ENCODE results near the gene PTGER1.
A peak's percentile ranks its signal among the peaks of the same experiment; 100 is the strongest.
"Not testable (repeated sequence)": the region's sequence is repeated elsewhere in the genome, so short reads cannot be mapped to it uniquely, and the experiment has no call there.

The PTGER1 gene, protein sequence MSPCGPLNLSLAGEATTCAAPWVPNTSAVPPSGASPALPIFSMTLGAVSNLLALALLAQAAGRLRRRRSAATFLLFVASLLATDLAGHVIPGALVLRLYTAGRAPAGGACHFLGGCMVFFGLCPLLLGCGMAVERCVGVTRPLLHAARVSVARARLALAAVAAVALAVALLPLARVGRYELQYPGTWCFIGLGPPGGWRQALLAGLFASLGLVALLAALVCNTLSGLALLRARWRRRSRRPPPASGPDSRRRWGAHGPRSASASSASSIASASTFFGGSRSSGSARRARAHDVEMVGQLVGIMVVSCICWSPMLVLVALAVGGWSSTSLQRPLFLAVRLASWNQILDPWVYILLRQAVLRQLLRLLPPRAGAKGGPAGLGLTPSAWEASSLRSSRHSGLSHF

DNA sequence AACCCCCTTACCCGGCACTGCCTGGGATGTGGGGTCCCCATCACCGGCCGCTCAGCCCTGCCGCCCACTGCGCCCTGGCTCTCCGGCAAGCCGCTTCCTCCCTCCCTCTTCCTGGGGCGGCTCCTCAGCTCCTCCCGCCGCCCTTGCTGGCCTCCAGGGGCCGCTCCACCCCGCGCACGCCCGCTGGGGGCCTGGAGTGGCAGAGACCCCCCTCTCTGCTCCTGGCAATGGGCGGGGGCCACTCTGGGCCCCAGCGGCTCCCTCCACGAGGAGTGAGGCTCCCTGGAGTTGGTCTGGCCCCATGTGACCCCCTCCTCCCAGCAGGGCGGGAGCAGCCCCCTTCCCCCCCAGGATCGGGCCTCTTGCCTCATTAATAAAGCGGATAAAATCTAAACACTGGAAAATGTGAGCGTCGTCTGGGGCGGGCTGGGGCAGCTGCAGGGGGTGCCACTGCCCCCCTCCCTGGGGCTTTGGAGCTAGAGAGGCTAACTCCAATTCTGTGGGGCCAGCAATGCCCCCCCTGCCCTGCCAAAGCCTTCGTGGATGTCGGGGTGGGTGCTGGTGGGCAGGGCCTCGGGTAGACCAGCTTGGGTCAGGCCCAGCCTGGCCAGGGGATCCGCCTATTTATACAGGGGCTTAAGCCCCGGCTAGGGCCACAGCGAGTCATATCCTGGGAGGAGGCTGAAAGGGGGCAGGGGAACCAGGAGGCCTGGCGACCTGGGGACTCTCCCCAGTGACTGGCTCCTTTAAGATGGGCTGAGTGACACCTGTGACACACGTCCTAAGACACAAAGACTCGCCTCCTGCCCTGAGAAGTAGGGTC lies at the start of gene PTGER1:
PTGER1 (minus strand) TSS at position 104 of the 823 bp plus-strand sequence. CDS start 1,034 bp downstream, outside the sequence.
- DNase-seq (ENCODE audit: low read depth in 2 of 2, low spot score in 1 of 2) = no peak

DNA sequence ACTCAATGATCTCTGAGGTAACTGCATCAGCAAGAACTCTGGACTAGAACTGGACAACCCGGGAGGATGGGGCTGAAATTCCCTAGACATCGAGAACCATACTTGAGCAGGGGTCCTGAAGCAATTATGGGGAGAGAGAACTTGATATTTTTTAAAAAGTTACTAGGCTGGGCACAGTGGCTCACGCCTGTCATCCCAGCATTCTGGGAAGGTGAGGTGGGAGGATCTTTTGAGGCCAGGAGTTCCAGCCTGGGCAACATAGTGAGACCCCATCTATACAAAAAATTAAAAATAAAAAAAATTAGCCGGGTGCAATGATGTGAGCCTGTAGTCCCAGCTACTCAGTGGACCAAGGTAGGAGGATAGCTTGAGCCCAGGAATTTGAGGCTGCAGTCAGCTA lies 45.4 kb upstream of the PTGER1 start:
- DNase-seq (ENCODE audit: low read depth in 2 of 2, low spot score in 1 of 2) = no peak

DNA sequence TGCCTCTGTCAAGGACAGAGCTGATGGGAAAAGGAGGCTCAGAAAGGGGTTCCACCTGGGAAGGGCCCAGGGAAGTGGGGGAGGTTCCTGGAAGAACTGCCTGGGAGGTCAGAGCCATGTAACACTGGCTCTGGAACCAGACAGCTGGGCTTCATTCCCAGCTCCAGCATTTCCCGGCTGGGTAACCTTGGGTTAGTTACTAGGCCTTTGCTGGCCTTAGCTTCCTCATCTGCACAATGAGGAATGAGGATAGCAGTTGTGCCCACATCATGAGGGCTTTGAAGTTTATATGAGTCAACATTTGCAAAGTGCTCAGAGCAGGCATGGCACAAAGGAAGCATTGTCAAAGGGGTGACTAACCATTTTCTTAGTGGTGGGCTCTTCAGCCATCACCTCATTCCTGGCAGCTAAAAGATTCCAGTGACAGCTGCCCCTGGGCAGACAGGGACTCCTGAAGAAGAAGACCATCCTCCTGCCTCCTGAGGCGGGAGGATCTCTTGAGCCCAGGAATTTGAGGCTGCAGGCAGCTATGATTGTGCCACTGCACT lies 44.8 kb upstream of the PTGER1 start:
- no peak for DNase-seq (ENCODE audit: low read depth in 2 of 2, low spot score in 1 of 2)

GRCh38 chr19:14519245-14519859 lies 44.2 kb upstream of the PTGER1 start:
- DNase-seq (ENCODE audit: low read depth in 2 of 2, low spot score in 1 of 2) = no peak

DNA sequence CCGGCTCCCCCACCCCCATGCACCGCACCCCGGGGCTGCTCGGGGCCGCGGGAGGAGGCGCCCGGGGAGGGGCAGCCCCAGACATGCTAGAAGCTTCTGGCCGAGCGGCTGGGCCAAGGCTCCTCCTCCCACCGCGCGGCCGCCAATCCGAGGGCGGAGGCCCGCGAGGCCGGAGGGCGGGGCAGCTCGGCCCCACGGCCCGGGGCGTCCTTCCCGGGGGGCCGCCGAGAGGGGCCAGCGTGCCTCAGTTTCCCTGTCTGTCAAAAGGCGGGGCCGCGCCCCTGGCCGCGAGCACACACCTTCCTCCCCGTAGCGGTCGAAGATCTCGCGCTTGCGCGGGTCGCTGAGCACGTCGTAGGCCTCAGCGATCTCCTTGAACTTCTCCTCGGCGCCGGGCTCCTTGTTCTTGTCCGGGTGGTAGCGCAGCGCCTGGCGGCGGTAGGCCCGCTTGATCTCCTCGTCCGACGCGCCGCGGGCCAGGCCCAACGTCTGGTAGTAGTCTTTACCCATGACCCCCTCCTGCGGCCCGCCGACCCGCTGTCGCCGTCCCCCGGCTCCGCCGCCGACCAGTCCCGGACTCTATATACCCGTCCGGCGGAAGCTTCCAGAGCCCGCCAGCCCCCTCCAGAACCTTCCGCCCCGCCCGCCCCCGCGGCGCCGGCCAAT lies 42.8 kb upstream of the PTGER1 start, which contains the start of gene DNAJB1:
DNAJB1 (minus strand) TSS at position 558 of the 666 bp plus-strand sequence; CDS start at position 510, 48 bp downstream.
- DNase-seq (ENCODE audit: low read depth in 2 of 2, low spot score in 1 of 2) = peak; percentile 32 to 47

GRCh38 chr19:14517446-14517839 lies 42.3 kb upstream of the PTGER1 start:
- no peak for DNase-seq (ENCODE audit: low read depth in 2 of 2, low spot score in 1 of 2)

- DNase-seq (ENCODE audit: low read depth in 2 of 2, low spot score in 1 of 2) = no peak
Measured at GRCh38 chr19:14516746-14517438, 41.7 kb upstream of the PTGER1 start.

DNA sequence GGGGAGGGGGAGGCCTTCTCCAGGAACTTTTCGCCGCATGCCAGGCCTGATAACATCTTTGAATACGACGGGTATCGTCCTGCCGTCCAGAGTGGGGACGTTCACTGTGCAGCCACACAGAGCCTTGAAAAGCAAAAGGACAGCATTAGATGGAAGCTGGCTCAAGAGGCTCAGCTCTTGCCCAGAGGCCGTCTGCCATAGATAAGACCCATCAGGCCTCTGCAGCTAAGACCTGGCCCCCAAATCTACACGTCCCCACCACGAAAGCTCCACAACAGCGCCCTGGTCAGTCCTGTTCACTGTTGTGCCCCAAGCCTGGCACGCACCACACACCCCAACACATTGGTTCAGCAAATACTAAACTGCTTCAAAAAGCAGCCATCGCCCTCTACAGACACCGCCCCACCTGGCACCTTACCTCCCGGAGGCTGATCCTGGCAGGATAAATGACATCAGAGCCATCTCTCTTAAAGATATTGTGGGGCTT lies 40.9 kb upstream of the PTGER1 start:
- DNase-seq (ENCODE audit: low read depth in 2 of 2, low spot score in 1 of 2) = no peak

DNA sequence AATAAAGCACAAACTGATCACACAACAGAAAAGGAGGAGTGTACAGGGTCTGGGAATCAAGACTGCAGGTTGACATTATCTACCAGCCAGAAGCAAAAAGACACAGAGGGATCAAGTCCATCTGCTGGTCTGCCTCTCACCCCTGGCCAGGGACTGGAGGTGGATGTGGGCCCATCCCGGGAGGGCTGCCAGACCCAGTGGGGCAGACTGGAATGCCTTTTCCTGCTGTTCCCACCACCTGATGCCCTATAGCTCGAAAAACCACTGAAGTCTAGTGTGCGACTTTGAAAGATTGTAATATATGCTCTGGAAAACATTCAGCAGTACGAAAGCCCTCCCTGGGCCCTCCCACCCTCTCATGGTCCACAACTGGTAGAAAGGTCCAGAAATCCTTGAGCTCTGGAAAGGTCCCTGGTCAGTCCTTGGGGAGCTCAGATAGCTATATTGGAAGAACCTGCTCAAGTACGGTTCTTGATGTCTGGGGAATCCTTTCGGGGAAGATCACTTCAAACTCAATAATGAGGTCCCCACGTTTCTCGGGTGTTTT lies 40.4 kb upstream of the PTGER1 start:
- no peak for DNase-seq (ENCODE audit: low read depth in 2 of 2, low spot score in 1 of 2)

- no peak for DNase-seq (ENCODE audit: low read depth in 2 of 2, low spot score in 1 of 2)
Measured at GRCh38 chr19:14514215-14514863, 39.2 kb upstream of the PTGER1 start.

GRCh38 chr19:14512406-14512961 lies 37.3 kb upstream of the PTGER1 start:
- no peak for DNase-seq (ENCODE audit: low read depth in 2 of 2, low spot score in 1 of 2)

GRCh38 chr19:14511229-14511593 lies 36.1 kb upstream of the PTGER1 start:
- DNase-seq (ENCODE audit: low read depth in 2 of 2, low spot score in 1 of 2) = no peak

- no peak for DNase-seq (ENCODE audit: low read depth in 2 of 2, low spot score in 1 of 2)
Measured at GRCh38 chr19:14510311-14511228, 35.4 kb upstream of the PTGER1 start.

GRCh38 chr19:14507704-14508542 lies 32.8 kb upstream of the PTGER1 start:
- DNase-seq (ENCODE audit: low read depth in 2 of 2, low spot score in 1 of 2) = no peak

DNA sequence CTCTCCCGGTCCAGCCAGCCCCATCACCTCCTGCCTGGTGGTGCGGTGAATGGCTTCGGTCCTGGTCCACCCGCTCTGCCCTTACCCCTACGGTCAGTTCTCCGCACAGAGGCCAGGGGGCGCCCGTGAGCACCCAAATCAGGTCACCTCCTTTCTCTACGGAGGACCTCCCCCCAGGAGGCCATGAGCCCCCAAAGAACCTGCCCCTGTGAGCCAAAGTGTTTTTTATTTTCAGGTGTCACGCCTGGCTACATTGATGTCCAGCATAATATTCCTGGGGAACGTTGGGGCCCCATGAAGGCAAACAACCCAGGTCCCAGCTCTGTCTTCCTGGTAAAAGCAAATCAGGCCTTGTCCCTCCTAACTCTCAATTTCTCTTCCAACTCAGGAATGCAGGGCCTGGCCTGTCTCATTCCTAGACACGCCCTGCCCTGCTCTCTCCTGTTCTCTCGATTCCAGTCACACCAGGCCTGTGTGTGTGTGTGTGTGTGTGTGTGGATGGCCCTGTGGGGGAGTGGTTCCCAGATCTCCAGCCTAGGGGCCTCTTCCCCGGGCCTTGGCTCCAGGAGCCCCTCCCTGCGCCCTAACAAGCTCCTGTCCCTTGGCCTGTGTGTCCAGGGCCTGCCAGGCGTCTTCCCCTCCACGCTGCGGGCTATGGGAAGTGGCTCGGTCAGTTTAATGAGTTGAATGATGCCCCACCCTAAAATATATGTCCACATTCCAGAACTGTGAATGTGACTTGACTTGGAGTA lies 30.5 kb upstream of the PTGER1 start:
- DNase-seq (ENCODE audit: low read depth in 2 of 2, low spot score in 1 of 2) = peak in 1 of 2 donors; percentile 41

- not testable (repeated sequence) for DNase-seq (ENCODE audit: low read depth in 2 of 2, low spot score in 1 of 2)
Measured at GRCh38 chr19:14504575-14504974, 29.4 kb upstream of the PTGER1 start.
